8988T (cell line): ENCODE measurements around the gene THSD7A.

Source experiments
- DNase-seq: peaks from one replicate; pipeline ENCODE4 v3.0.0; 2011

THSD7A gene

GRCh38 chr7:11749629-11750028, 82.4 kb downstream of the THSD7A start:
- DNase-seq = no peak

GRCh38 chr7:11748884-11749283, 83.1 kb downstream of the THSD7A start:
- DNase-seq = no peak

- no peak for DNase-seq
Observed at GRCh38 chr7:11747715-11748485, 84.1 kb downstream of the THSD7A start.

GRCh38 chr7:11746591-11746990, 85.4 kb downstream of the THSD7A start:
- no peak for DNase-seq

GRCh38 chr7:11743548-11743947, 88.5 kb downstream of the THSD7A start:
- DNase-seq = no peak

- DNase-seq = no peak
Observed at GRCh38 chr7:11743016-11743415, 89.0 kb downstream of the THSD7A start.

GRCh38 chr7:11742496-11742895, 89.5 kb downstream of the THSD7A start:
- DNase-seq = no peak

- no peak for DNase-seq
Observed at GRCh38 chr7:11737723-11738122, 94.3 kb downstream of the THSD7A start.

- no peak for DNase-seq
Observed at GRCh38 chr7:11732207-11732606, 99.8 kb downstream of the THSD7A start.

GRCh38 chr7:11730725-11731124, 101.3 kb downstream of the THSD7A start:
- no peak for DNase-seq

- DNase-seq = no peak
Observed at GRCh38 chr7:11727864-11728263, 104.1 kb downstream of the THSD7A start.

GRCh38 chr7:11726794-11727155, 105.2 kb downstream of the THSD7A start:
- DNase-seq = no peak

- no peak for DNase-seq
Observed at GRCh38 chr7:11726001-11726793, 105.8 kb downstream of the THSD7A start.

- DNase-seq = no peak
Observed at GRCh38 chr7:11716185-11716584, 115.8 kb downstream of the THSD7A start.

GRCh38 chr7:11714676-11715075, 117.3 kb downstream of the THSD7A start:
- DNase-seq = no peak

GRCh38 chr7:11714205-11714604, 117.8 kb downstream of the THSD7A start:
- DNase-seq = no peak

- no peak for DNase-seq
Observed at GRCh38 chr7:11713352-11713751, 118.6 kb downstream of the THSD7A start.

- no peak for DNase-seq
Observed at GRCh38 chr7:11710377-11710776, 121.6 kb downstream of the THSD7A start.

- no peak for DNase-seq
Observed at GRCh38 chr7:11709196-11709595, 122.8 kb downstream of the THSD7A start.

- no peak for DNase-seq
Observed at GRCh38 chr7:11707606-11708193, 124.3 kb downstream of the THSD7A start.

GRCh38 chr7:11706666-11707605, 125.1 kb downstream of the THSD7A start:
- no peak for DNase-seq

- DNase-seq = no peak
Observed at GRCh38 chr7:11703829-11704228, 128.2 kb downstream of the THSD7A start.

- no peak for DNase-seq
Observed at GRCh38 chr7:11702938-11703337, 129.1 kb downstream of the THSD7A start.
